ENCODE data around the gene MEIOSIN. TPM values are rescaled to one million over a fixed set of nuclear protein-coding genes. Genes with fewer than 3 reads are reported as not detected.

MEIOSIN gene
- total and polyA plus RNA-seq, 2 of the 13 experiments (the other 11 are each of a cell fraction or from before 2014, with no cell fraction given), result not detected

DNA sequence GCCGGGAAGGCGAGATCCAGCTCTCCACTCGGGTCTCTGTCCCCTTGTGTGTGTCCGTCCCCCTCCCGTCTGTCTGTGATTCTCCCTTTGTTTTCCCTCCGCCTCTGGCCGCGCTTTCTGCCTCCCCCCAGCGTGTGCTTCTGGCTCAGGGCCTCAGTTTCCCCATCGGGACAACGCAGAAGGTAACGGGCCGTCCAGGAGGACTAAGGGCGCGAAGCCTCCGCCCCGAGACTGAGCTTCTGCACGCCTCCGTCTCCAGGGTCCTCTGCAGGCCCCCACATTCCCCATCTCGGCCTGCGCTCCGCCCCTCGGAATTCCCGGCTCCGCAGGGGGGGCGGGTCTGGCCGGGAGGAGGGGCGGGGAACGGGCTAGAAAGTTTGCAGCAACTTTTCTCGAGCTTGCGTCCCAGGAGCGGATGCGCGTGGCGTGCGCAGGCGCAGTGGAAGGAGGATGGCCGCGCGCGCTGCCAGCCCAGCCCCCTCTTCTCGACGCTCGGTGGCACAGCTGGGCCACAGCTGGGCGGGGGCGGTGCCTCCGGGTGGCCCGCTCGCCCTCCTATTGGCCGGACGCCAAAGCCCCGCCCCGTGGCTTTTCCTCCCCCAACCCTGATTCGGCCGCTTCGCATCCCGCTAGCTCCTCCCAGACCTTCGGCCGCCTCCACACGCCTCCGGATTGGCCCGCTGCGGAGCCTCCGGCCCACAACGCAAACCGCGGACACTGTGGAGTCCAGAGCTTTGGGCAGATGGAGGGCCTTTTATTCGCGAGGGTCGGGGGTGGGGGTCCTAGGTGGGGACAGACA lies 35.9 kb downstream of the MEIOSIN start, which contains the start of gene SIX5 (continued):
- TF ChIP-seq, protein P1, sequence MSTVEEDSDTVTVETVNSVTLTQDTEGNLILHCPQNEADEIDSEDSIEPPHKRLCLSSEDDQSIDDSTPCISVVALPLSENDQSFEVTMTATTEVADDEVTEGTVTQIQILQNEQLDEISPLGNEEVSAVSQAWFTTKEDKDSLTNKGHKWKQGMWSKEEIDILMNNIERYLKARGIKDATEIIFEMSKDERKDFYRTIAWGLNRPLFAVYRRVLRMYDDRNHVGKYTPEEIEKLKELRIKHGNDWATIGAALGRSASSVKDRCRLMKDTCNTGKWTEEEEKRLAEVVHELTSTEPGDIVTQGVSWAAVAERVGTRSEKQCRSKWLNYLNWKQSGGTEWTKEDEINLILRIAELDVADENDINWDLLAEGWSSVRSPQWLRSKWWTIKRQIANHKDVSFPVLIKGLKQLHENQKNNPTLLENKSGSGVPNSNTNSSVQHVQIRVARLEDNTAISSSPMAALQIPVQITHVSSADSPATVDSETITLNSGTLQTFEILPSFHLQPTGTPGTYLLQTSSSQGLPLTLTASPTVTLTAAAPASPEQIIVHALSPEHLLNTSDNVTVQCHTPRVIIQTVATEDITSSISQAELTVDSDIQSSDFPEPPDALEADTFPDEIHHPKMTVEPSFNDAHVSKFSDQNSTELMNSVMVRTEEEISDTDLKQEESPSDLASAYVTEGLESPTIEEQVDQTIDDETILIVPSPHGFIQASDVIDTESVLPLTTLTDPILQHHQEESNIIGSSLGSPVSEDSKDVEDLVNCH (CRISPR knock-in tag; IDR thresholded peaks at IDR 0.05), result no peak
- TF ChIP-seq XBP1 (CRISPR knock-in tag; IDR thresholded peaks at IDR 0.05) (no peak), SRF (IDR thresholded peaks at IDR 0.05; ENCODE audit: low read depth, low read length) (no peak), ADNP (CRISPR knock-in tag; IDR thresholded peaks at IDR 0.05) (no peak), TAF15 (IDR thresholded peaks at IDR 0.05; ENCODE audit: low read depth, low read length, poor library complexity, severe bottlenecking) (peak; percentile 37), RARA (CRISPR knock-in tag; IDR thresholded peaks at IDR 0.05) (peak; percentile 26; the same call in 1 of the 2 replicates), ZNF484 (CRISPR knock-in tag; IDR thresholded peaks at IDR 0.05; ENCODE audit: borderline replicate concordance, low read depth) (no peak), TCF12 (IDR thresholded peaks at IDR 0.05) (no peak), TCF12 (CRISPR knock-in tag; IDR thresholded peaks at IDR 0.05) (peak; percentile 46; the same call in 1 of the 2 replicates), JARID2 (CRISPR knock-in tag; IDR thresholded peaks at IDR 0.05; ENCODE audit: insufficient replicate concordance) (no peak), TGIF2 (CRISPR knock-in tag; IDR thresholded peaks at IDR 0.05) (peak; percentile 12), ZNF644 (CRISPR knock-in tag; IDR thresholded peaks at IDR 0.05; ENCODE audit: low read depth) (no peak), GABPB1 (CRISPR knock-in tag; IDR thresholded peaks at IDR 0.05) (peak; percentile 90), HNRNPL (IDR thresholded peaks at IDR 0.05; ENCODE audit: low read depth, low read length) (peak; percentile 44), ZFP37 (CRISPR knock-in tag; IDR thresholded peaks at IDR 0.05; ENCODE audit: borderline replicate concordance) (peak; percentile 86; the same call in 1 of the 2 replicates), SRSF9 (IDR thresholded peaks at IDR 0.05; ENCODE audit: borderline replicate concordance, insufficient read depth, low read depth, low read length, poor library complexity, severe bottlenecking) (no peak), SP1 (IDR thresholded peaks at IDR 0.05) (0 out of 2 replicates have a peak, but pooled peaks have one; percentile 49), SP1 (CRISPR knock-in tag; IDR thresholded peaks at IDR 0.05) (peak; percentile 94)
- TF ChIP-seq, protein P2, sequence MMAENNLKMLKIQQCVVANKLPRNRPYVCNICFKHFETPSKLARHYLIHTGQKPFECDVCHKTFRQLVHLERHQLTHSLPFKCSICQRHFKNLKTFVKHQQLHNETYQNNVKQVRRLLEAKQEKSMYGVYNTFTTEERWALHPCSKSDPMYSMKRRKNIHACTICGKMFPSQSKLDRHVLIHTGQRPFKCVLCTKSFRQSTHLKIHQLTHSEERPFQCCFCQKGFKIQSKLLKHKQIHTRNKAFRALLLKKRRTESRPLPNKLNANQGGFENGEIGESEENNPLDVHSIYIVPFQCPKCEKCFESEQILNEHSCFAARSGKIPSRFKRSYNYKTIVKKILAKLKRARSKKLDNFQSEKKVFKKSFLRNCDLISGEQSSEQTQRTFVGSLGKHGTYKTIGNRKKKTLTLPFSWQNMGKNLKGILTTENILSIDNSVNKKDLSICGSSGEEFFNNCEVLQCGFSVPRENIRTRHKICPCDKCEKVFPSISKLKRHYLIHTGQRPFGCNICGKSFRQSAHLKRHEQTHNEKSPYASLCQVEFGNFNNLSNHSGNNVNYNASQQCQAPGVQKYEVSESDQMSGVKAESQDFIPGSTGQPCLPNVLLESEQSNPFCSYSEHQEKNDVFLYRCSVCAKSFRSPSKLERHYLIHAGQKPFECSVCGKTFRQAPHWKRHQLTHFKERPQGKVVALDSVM (CRISPR knock-in tag; IDR thresholded peaks at IDR 0.05), result peak; percentile 63
- TF ChIP-seq, protein P3, sequence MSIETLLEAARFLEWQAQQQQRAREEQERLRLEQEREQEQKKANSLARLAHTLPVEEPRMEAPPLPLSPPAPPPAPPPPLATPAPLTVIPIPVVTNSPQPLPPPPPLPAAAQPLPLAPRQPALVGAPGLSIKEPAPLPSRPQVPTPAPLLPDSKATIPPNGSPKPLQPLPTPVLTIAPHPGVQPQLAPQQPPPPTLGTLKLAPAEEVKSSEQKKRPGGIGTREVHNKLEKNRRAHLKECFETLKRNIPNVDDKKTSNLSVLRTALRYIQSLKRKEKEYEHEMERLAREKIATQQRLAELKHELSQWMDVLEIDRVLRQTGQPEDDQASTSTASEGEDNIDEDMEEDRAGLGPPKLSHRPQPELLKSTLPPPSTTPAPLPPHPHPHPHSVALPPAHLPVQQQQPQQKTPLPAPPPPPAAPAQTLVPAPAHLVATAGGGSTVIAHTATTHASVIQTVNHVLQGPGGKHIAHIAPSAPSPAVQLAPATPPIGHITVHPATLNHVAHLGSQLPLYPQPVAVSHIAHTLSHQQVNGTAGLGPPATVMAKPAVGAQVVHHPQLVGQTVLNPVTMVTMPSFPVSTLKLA (IDR thresholded peaks at IDR 0.05), result peak; percentile 39; the same call in 1 of the 2 replicates
- TF ChIP-seq, protein P4, sequence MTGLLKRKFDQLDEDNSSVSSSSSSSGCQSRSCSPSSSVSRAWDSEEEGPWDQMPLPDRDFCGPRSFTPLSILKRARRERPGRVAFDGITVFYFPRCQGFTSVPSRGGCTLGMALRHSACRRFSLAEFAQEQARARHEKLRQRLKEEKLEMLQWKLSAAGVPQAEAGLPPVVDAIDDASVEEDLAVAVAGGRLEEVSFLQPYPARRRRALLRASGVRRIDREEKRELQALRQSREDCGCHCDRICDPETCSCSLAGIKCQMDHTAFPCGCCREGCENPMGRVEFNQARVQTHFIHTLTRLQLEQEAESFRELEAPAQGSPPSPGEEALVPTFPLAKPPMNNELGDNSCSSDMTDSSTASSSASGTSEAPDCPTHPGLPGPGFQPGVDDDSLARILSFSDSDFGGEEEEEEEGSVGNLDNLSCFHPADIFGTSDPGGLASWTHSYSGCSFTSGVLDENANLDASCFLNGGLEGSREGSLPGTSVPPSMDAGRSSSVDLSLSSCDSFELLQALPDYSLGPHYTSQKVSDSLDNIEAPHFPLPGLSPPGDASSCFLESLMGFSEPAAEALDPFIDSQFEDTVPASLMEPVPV (CRISPR knock-in tag; IDR thresholded peaks at IDR 0.05), result no peak

Measured in HepG2 (cell line).